ENCODE results near the gene LILRA2. TPM values are rescaled to one million over a fixed set of nuclear protein-coding genes. Genes with fewer than 3 reads are reported as not detected.

The LILRA2 gene
- total RNA-seq, 1 experiment from 2014 or later, result not detected

- no peaks in the 10 kb centered on the region; the same call in 1 of the 2 replicates for H3K27me3 Mint-ChIP-seq (ENCODE audit: low read depth)
- Histone ChIP-seq H3K56ac (ENCODE audit: insufficient read length, low read depth, low read length) (no peak overlapping the region), H3K23ac (ENCODE audit: insufficient read length, low read depth, low read length) (no peak overlapping the region), H3K9me3 (ENCODE audit: control insufficient read depth, low read depth, low read length) (peaks cover 52% of the 10 kb centered on the region), H3T11ph (ENCODE audit: low read length) (no peak overlapping the region), H3K4ac (ENCODE audit: low read depth, low read length) (no peak overlapping the region), H2AK5ac (ENCODE audit: insufficient read length, low read length) (no peak overlapping the region), H2BK12ac (ENCODE audit: insufficient read length, low read depth, low read length) (no peak overlapping the region), H2BK5ac (ENCODE audit: insufficient read length, low read length) (no peak overlapping the region), H4K5ac (ENCODE audit: insufficient read length, low read depth, low read length) (no peak overlapping the region), H3K79me1 (ENCODE audit: insufficient read depth, low read depth, low read length, poor library complexity, severe bottlenecking) (no peaks in the 10 kb centered on the region), H4K20me1 (ENCODE audit: control insufficient read depth, insufficient read depth, insufficient read length) (no peaks in the 10 kb centered on the region), H3K27ac (ENCODE audit: insufficient read length, low read depth, low read length) (no peak overlapping the region), H4K8ac (replicated peaks; ENCODE audit: insufficient read length, low read depth, low read length) (no peak overlapping the region), H2AFZ (ENCODE audit: low read length) (no peak overlapping the region), H2BK15ac (ENCODE audit: low read depth, low read length) (no peak overlapping the region), H3K4me2 (ENCODE audit: insufficient read depth, insufficient read length, low read length) (no peak overlapping the region), H3K79me2 (ENCODE audit: insufficient read depth, low read length) (no peaks in the 10 kb centered on the region), H2BK20ac (ENCODE audit: low read depth, low read length, poor library complexity, severe bottlenecking) (no peak overlapping the region), H3K4me1 (ENCODE audit: insufficient read depth, low read length) (no peaks in the 10 kb centered on the region), H4K91ac (ENCODE audit: insufficient read length, low read depth, low read length) (no peak overlapping the region), H3K23me2 (ENCODE audit: insufficient read length, low read depth, low read length, poor library complexity, severe bottlenecking) (no peaks in the 10 kb centered on the region), H3K14ac (ENCODE audit: insufficient read depth, low read length) (no peak overlapping the region), H2BK120ac (ENCODE audit: low read depth, low read length, poor library complexity, severe bottlenecking) (no peak overlapping the region), H3K18ac (ENCODE audit: insufficient read length, low read depth, low read length) (no peak overlapping the region), H3K27me3 (ENCODE audit: insufficient read depth, low read length) (no peaks in the 10 kb centered on the region), H3K9ac (ENCODE audit: extremely low read depth, insufficient read length, low read length) (no peak overlapping the region)
- no peak for TF ChIP-seq CTCF (conservative IDR thresholded peaks at IDR 0.05)
- peaks cover 8 to 26% (median 13%) of the 10 kb centered on the region in 3 experiments; a peak in 6 of 7 replicates for H3K36me3 Mint-ChIP-seq (ENCODE audit: insufficient read depth in 1 of 3, low read depth in 3 of 3)
- no peak for DNase-seq
- no peak overlapping the region for H3K4me3 Mint-ChIP-seq
- H3K9me3 Mint-ChIP-seq, result peaks cover 80 to 91% of the 10 kb centered on the region in 2 experiments
- H3K27ac Mint-ChIP-seq, result no peak overlapping the region
- H3K4me1 Mint-ChIP-seq, result no peaks in the 10 kb centered on the region
- WGBS (ENCODE audit: extremely low coverage, insufficient read length, low lambda C conversion rate), result no CpG with 5 or more reads among the region's 18 CpGs
Observed at GRCh38 chr19:54638683-54639082, 65.1 kb downstream of the LILRA2 start.

Other genes with a start within 250 kb of the LILRA2 start
- not detected in 2 replicates for gene LILRA4, start 234.6 kb upstream of the LILRA2 start, total RNA-seq (2021)
- not detected in 2 replicates for gene LAIR1, start 208.9 kb upstream of the LILRA2 start, total RNA-seq (2021)
- 43.1 and 47.1 TPM in 2 replicates for gene TTYH1, start 158.3 kb upstream of the LILRA2 start, total RNA-seq (2021)
- 133 and 148 TPM in 2 replicates for gene LENG8, start 124.6 kb upstream of the LILRA2 start, total RNA-seq (2021)
- gene LENG9, start 110.0 kb upstream of the LILRA2 start, total RNA-seq (2021), result 3.7 and 3.8 TPM in 2 replicates
- gene CDC42EP5, start 100.5 kb upstream of the LILRA2 start, total RNA-seq (2021), result 1.6 and 2.9 TPM in 2 replicates
- gene LAIR2, start 71.0 kb upstream of the LILRA2 start, total RNA-seq (2021), result not detected in 2 replicates
- gene LILRA1, start 19.8 kb downstream of the LILRA2 start, total RNA-seq (2021), result not detected in 2 replicates
- gene LILRB1, start 56.7 kb downstream of the LILRA2 start, total RNA-seq (2021), result not detected in 2 replicates
- not detected in 2 replicates for gene LILRB4, start 89.2 kb downstream of the LILRA2 start, total RNA-seq (2021)
- not detected in 2 replicates for gene KIR3DL3, start 150.7 kb downstream of the LILRA2 start, total RNA-seq (2021)
- gene KIR2DL3, start 164.7 kb downstream of the LILRA2 start, total RNA-seq (2021), result not detected in 2 replicates
- gene KIR2DL1, start 196.0 kb downstream of the LILRA2 start, total RNA-seq (2021), result not detected in 2 replicates
- gene KIR2DL4, start 229.8 kb downstream of the LILRA2 start, total RNA-seq (2021), result not detected in 2 replicates
- not detected in 2 replicates for gene KIR3DL1, start 242.7 kb downstream of the LILRA2 start, total RNA-seq (2021)